Astrocyte of the cerebellum (primary cell): Measurements from ENCODE around the gene MAP7D2.

Source experiments
- DNase-seq: peaks from one replicate; pipeline ENCODE4 v3.0.0-alpha.2; 2011; ENCODE audit warnings: low read depth
- H3K4me3 ChIP-seq: 2 replicates; pipeline ENCODE4 v1.5.1; 2011; ENCODE audit warnings: mild to moderate bottlenecking, low read depth, low read length, moderate library complexity
- in situ Hi-C: cut with HindIII; loops from 2 replicates; pipeline ENCODE4 v1.10.0; 2017; ENCODE audit warnings: low sequenced_read_pairs
- TF ChIP-seq, protein P1 (sequence below): IDR thresholded peaks from 2 replicates; pipeline ENCODE4 v1.5.1; 2012; ENCODE audit warnings: low read length, low read depth, moderate library complexity, mild to moderate bottlenecking; ENCODE audit errors: missing control alignments

The MAP7D2 gene

GRCh38 chrX:19956923-19957322 is 159.8 kb downstream of the MAP7D2 start:
- TF ChIP-seq, protein P1, sequence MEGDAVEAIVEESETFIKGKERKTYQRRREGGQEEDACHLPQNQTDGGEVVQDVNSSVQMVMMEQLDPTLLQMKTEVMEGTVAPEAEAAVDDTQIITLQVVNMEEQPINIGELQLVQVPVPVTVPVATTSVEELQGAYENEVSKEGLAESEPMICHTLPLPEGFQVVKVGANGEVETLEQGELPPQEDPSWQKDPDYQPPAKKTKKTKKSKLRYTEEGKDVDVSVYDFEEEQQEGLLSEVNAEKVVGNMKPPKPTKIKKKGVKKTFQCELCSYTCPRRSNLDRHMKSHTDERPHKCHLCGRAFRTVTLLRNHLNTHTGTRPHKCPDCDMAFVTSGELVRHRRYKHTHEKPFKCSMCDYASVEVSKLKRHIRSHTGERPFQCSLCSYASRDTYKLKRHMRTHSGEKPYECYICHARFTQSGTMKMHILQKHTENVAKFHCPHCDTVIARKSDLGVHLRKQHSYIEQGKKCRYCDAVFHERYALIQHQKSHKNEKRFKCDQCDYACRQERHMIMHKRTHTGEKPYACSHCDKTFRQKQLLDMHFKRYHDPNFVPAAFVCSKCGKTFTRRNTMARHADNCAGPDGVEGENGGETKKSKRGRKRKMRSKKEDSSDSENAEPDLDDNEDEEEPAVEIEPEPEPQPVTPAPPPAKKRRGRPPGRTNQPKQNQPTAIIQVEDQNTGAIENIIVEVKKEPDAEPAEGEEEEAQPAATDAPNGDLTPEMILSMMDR: no peak
- in situ Hi-C loops: no loop called here
- no peak overlapping the region for H3K4me3 ChIP-seq
- peak; percentile 33 for DNase-seq
